ENCODE data around the gene ZP1. TPM values are rescaled to one million over a fixed set of nuclear protein-coding genes. Genes with fewer than 3 reads are reported as not detected.
"Not testable (repeated sequence)": the region's sequence is repeated elsewhere in the genome, so short reads cannot be mapped to it uniquely, and the experiment has no call there.

ZP1 gene
- total and polyA plus RNA-seq, 2 of the 4 experiments (the other 2 are of a cell fraction): 0.18 to 1.6 TPM

- H2AK5ac ChIP-seq (ENCODE audit: low read depth, low read length): not testable (repeated sequence)
- CTCF ChIA-PET: interaction anchor here (1.4 kb wide), 1 partner anchor 10 kb away, joined by 4 read pairs; no protein-coding TSS in a partner anchor
Measured at GRCh38 chr11:60909680-60910280, 42.4 kb downstream of the ZP1 start.

More at GRCh38 chr11:60909680-60910280, 42.4 kb downstream of the ZP1 start:
- H2BK15ac ChIP-seq (ENCODE audit: low read depth, low read length); POLR2A ChIA-PET (ENCODE audit: unreplicated experiment); H3K36me3 ChIP-seq (ENCODE audit: control insufficient read depth, insufficient read depth, low read length); H3K4me2 ChIP-seq (ENCODE audit: low read depth, low read length); BruUV-seq (replicated peaks); H3K9me3 ChIP-seq (ENCODE audit: control insufficient read depth, insufficient read depth, low read length); H3K4me3 ChIP-seq (ENCODE audit: insufficient read depth, low read depth, low read length); H3K18ac ChIP-seq (ENCODE audit: low read depth, low read length); H3K9ac ChIP-seq (ENCODE audit: low read depth, low read length); H3K27ac ChIP-seq (ENCODE audit: insufficient read depth, low read length); H3K9me1 ChIP-seq (ENCODE audit: insufficient read depth, low read length); H4K5ac ChIP-seq (ENCODE audit: low read depth, low read length); H3K27me3 ChIP-seq (ENCODE audit: control insufficient read depth, insufficient read depth, low read length); ATAC-seq (ENCODE audit: low read depth); H3K4me1 ChIP-seq (ENCODE audit: control insufficient read depth, insufficient read depth, low read length); H3K14ac ChIP-seq (replicated peaks; ENCODE audit: low read depth, low read length); H2BK20ac ChIP-seq (ENCODE audit: low read depth, low read length); H3K23ac ChIP-seq (ENCODE audit: low read depth, low read length); H4K91ac ChIP-seq (ENCODE audit: insufficient read depth, low read depth, low read length); H2BK120ac ChIP-seq (ENCODE audit: low read depth, low read length); H4K8ac ChIP-seq (ENCODE audit: low read depth in 2 of 2, low read length in 2 of 2); H3K56ac ChIP-seq (ENCODE audit: extremely low read depth, insufficient read depth, low read length); H2AK9ac ChIP-seq (replicated peaks; ENCODE audit: low read depth, low read length, poor library complexity); H3K4ac ChIP-seq (ENCODE audit: low read depth, low read length); H2BK5ac ChIP-seq (ENCODE audit: low read depth, low read length, poor library complexity, severe bottlenecking); H2AFZ ChIP-seq (replicated peaks; ENCODE audit: low read length, poor library complexity); dilution Hi-C loops (cut with HindIII; ENCODE audit: low sequenced_read_pairs, unreplicated experiment); DNase-seq: not testable (repeated sequence)
- Histone ChIP-seq H4K20me1 (ENCODE audit: insufficient read depth, low read length) (peaks cover 12% of the 10 kb centered on the region; the same call in 1 of the 2 replicates), H3K79me1 (ENCODE audit: low read depth in 1 of 2, low read length in 2 of 2) (peaks cover 6 to 16% of the 10 kb centered on the region in 2 experiments; a peak in 3 of 4 replicates)
- in situ Hi-C loops (cut with MboI; ENCODE audit: low sequenced_read_pairs) (loop anchor here (25.0 kb wide), 1 partner anchor 1322 kb away; no protein-coding TSS in a partner anchor), intact Hi-C loops (cut with micrococcal nuclease) (loop anchor here (5.0 kb wide), 1 partner anchor 263 kb away; no protein-coding TSS in a partner anchor)
- WGBS, 2 experiments (ENCODE audit: extremely low coverage in 2 of 2, insufficient read length in 1 of 2): 20% methylated on average over 1 of the region's 3 CpGs; no CpG with 5 or more reads in 1 of the 2 experiments
